Limb (tissue), 2 donors: ENCODE results near the gene PGPEP1.

Source experiments
- DNase-seq, 2 donors: peaks; one replicate each; pipeline ENCODE4 v3.0.0-alpha.2; 2016; ENCODE audit errors: extremely low spot score in 2 of 2

Gene PGPEP1

GRCh38 chr19:18340190-18340989, at the start of gene PGPEP1:
Gene PGPEP1, plus strand, starts transcription at chr19:18340598. Its CDS starts 84 bp downstream, at chr19:18340682.
- peak; percentile 69 to 88 for DNase-seq

- DNase-seq: peak in 1 of 2 donors; percentile 60
These were observed 49.3 kb upstream of the PGPEP1 start for GRCh38 chr19:18291019-18291524.

- DNase-seq: peak; percentile 85 to 89
These were observed 48.6 kb upstream of the PGPEP1 start for GRCh38 chr19:18291590-18292461.

DNA sequence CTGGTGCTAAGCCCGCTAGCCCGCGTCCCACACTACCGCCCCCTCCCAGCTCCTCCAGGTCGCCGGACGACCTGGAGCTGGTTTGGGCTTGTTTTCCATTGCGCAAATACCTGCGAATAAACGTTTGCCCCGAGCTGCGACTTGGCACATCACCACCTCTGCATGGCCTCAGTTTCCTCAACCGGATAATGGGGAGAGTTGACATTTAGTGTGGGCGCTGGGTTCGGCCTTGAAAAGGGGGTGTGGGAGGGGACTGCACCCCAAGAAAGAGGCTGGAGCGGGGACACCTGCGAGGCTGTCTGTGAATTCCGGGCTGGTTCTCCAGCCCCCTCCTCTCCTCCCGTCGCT, 48.0 kb upstream of the PGPEP1 start:
- no peak for DNase-seq

DNA sequence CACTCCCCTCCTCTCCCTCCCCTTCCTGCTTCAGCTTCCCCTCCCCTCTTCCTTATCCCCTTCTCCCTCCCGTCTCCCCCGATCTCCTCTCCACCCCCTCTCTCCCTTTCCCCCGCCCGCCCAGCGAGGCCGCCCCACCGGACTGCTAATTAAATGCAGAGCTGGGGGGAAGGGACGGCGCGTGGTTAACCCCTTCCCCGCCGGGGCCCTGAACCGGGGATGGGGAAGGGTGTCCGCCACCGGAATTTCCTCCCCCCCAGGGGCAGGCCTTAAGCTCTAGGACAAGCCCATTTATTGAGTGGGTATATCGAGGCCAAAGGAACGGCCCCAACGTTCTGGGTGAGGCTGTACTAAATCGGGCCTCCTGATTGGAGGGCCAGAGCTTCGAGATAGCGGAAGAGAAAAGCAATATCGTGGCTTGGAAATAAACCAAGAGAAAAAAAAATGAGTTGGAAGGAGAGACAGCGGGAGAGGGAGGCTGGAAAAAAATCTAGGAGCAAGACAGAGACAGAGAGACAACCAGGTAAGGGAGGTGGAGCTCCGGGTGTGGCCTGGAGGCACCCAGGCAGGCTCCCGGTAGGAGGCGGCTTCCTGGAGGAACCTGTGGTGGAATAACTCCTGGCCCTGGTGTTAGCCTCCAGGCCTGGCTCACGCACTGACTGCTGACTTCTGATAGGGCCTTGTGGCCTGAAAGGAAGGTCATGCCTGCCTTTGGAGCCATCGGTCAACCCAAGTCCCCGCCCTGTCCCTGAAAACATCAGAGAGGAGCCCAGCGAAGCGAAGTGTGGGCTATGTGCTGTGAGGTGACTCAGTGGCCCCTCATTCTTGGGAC, 47.4 kb upstream of the PGPEP1 start:
- DNase-seq: peak; percentile 89 to 91

DNA sequence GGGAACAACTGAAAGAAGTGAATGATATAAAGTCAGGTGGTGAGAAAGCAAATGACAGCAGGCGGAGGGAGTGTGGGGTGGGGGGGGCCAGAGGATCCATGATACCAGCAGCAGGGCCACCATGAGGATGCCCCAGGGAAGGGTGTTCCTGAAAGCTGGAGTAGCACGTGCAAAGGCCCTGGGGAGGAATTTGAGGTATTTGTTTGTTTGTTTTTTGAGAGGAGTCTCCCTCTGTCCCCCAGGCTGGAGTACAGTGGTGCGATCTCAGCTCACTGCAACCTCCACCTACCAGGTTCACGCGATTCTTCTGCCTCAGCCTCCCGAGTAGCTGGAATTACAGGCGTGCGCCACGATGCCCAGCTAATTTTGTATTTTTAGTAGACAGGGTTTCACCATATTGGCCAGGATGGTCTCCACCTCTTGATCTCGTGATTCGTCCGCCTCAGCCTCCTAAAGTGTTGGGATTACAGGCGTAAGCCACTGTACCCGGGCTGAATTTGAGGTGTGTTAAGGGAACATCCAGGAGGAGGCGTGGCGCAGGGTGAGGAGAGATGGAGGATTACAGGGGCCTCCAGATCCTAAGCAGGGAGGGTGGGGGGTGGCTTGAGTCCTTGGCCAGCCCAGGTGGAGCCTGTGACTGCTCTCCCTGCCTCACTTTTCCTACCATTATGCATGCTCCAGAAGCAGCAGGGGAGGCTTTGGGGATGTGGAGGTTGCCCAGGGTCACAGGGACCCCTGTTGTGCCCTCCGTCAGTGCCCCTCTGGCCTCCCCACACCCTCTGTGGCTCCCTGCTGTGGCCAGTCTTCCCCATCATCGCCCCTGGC, 46.5 kb upstream of the PGPEP1 start:
- DNase-seq: peak in 1 of 2 donors; percentile 34

DNA sequence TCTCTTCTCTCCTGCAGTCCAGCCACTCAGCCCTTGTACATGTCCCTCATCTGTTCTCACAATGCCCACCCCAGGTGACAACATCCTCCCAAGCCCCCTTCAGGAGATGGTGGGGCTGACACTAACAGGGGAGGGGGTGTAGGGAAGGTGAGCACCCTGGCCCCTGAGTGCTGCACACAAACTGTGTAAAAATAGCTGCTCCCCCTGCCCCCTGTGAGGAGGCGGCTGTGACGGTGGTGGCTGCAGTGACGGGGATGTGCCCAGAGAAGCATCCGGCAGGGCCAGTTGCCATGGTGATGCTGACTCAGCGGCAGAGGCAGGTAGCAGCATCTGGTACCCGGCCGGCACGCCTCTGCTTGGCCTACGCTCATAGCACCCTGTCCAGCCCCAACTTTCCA, 45.9 kb upstream of the PGPEP1 start:
- DNase-seq: peak in 1 of 2 donors; percentile 60

- DNase-seq: no peak
These were observed 45.4 kb upstream of the PGPEP1 start for GRCh38 chr19:18295034-18295451.

- no peak for DNase-seq
These were observed 43.1 kb upstream of the PGPEP1 start for GRCh38 chr19:18297308-18297707.

- no peak for DNase-seq
These were observed 41.8 kb upstream of the PGPEP1 start for GRCh38 chr19:18298601-18299000.

DNA sequence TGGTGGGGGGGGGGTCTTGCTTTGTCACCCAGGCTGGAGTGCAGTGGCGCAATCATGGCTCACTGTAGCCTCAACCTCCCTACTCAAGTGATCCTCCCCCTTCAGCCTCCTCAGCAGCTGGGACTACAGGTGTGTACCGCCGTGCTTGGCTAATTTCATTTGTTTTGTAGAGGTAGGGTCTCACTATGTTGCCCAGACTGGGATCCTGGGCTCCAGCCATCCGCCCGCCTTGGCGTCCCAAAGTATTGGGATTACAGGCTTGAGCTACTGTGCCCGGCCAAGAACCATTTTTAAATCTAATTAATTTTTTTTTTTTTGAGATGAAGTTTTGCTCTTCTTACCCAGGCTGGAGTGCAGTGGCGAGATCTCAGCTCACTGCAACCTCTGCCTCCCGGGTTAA, 40.7 kb upstream of the PGPEP1 start:
- DNase-seq: no peak

GRCh38 chr19:18300930-18301717, 39.3 kb upstream of the PGPEP1 start:
- DNase-seq: peak in 1 of 2 donors; percentile 42

- DNase-seq: no peak
These were observed 38.7 kb upstream of the PGPEP1 start for GRCh38 chr19:18301718-18302111.

- no peak for DNase-seq
These were observed 36.3 kb upstream of the PGPEP1 start for GRCh38 chr19:18304208-18304457.

- DNase-seq: peak in 1 of 2 donors; percentile 78
These were observed 35.7 kb upstream of the PGPEP1 start for GRCh38 chr19:18304458-18305310.

GRCh38 chr19:18306209-18306887, 34.0 kb upstream of the PGPEP1 start:
- DNase-seq: no peak

DNA sequence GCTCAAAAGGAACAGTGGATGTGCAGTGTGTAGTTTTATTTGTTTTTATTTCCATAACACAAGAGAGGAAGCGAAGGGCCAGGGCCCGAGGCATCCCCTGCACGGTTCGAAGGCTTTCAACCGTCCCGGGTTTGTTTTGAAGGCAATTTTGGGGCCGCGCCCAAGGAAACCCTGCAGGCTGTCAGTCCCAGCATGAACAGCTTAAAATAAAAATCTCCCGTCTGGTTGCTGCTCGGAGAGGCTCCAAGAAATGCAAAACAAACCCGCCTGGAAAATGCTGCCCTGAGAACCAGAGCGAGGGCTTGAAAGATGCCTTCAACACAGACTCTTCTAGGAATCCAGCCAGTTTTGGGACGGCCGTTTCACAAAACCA, 33.5 kb upstream of the PGPEP1 start:
- DNase-seq: peak in 1 of 2 donors; percentile 42

- no peak for DNase-seq
These were observed 33.1 kb upstream of the PGPEP1 start for GRCh38 chr19:18307271-18307681.
